SK-N-SH treated with all-trans-retinoic acid at 6 μM for 48 hours (cell line): Measurements from ENCODE around the gene ALDH3B2.
"Not testable (repeated sequence)": the region's sequence is repeated elsewhere in the genome, so short reads cannot be mapped to it uniquely, and the experiment has no call there.

ENCODE experiments used
- ATAC-seq: fragments of 200-7000 bp; cut with Tn5 transposase; 3 replicates; pipeline ENCODE4 v1.9.1; 2020; ENCODE audit warnings: mild to moderate bottlenecking, moderate library complexity
- ARNTL ChIP-seq: fragments of 450-650 bp; formaldehyde crosslinking; IDR thresholded peaks from 2 replicates; pipeline ENCODE4 v1.5.0; 2020; ENCODE audit warnings: low read depth, mild to moderate bottlenecking, moderate library complexity, borderline replicate concordance
- CSDC2 ChIP-seq: fragments of 250-450 bp; sonication (Bioruptor Pico); IDR thresholded peaks from 2 replicates; pipeline ENCODE4 v1.5.0; 2020; ENCODE audit warnings: mild to moderate bottlenecking, moderate library complexity
- GLIS3 ChIP-seq: fragments of 250-450 bp; sonication (Bioruptor Pico); IDR thresholded peaks from 2 replicates; pipeline ENCODE4 v1.5.0; 2020; ENCODE audit warnings: mild to moderate bottlenecking, moderate library complexity
- ISL1 ChIP-seq: fragments of 250-450 bp; sonication (Bioruptor Pico); IDR thresholded peaks from 2 replicates; pipeline ENCODE4 v2.1.2; 2022; ENCODE audit warnings: mild to moderate bottlenecking, moderate library complexity
- OSR1 ChIP-seq: fragments of 250-450 bp; sonication (Bioruptor Pico); IDR thresholded peaks from 2 replicates; pipeline ENCODE4 v1.8.0; 2022; ENCODE audit warnings: moderate library complexity, mild to moderate bottlenecking, inconsistent platforms
- PATZ1 ChIP-seq: fragments of 250-450 bp; sonication (Bioruptor Pico); IDR thresholded peaks from 2 replicates; pipeline ENCODE4 v1.8.0; 2020; ENCODE audit warnings: mild to moderate bottlenecking, moderate library complexity, borderline replicate concordance
- POU6F1 ChIP-seq: fragments of 250-450 bp; sonication (Bioruptor Pico); IDR thresholded peaks from 2 replicates; pipeline ENCODE4 v1.8.0; 2021; ENCODE audit warnings: low read depth, mild to moderate bottlenecking, moderate library complexity, borderline replicate concordance
- RARB ChIP-seq: fragments of 250-450 bp; sonication (Bioruptor Pico); IDR thresholded peaks from 2 replicates; pipeline ENCODE4 v1.8.0; 2021; ENCODE audit warnings: mild to moderate bottlenecking, moderate library complexity
- SNAI2 ChIP-seq: fragments of 250-450 bp; sonication (Bioruptor Pico); IDR thresholded peaks from 2 replicates; pipeline ENCODE4 v1.5.0; 2020; ENCODE audit warnings: mild to moderate bottlenecking, moderate library complexity
- TCF4 ChIP-seq: fragments of 250-450 bp; sonication (Bioruptor Pico); IDR thresholded peaks from 2 replicates; pipeline ENCODE4 v1.8.0; 2021; ENCODE audit warnings: mild to moderate bottlenecking, moderate library complexity, borderline replicate concordance
- TOX ChIP-seq: fragments of 250-450 bp; sonication (Bioruptor Pico); IDR thresholded peaks from 2 replicates; pipeline ENCODE4 v1.8.0; 2021; ENCODE audit warnings: mild to moderate bottlenecking, moderate library complexity, borderline replicate concordance
- TSHZ2 ChIP-seq: fragments of 250-450 bp; sonication (Bioruptor Pico); IDR thresholded peaks from 2 replicates; pipeline ENCODE4 v1.5.0; 2020; ENCODE audit warnings: mild to moderate bottlenecking, moderate library complexity
- ZC3H10 ChIP-seq: fragments of 250-450 bp; sonication (Bioruptor Pico); IDR thresholded peaks from 2 replicates; pipeline ENCODE4 v1.5.1; 2021; ENCODE audit warnings: mild to moderate bottlenecking, moderate library complexity
- ZFP3 ChIP-seq: fragments of 250-450 bp; sonication (Bioruptor Pico); IDR thresholded peaks from 2 replicates; pipeline ENCODE4 v1.5.0; 2020; ENCODE audit warnings: mild to moderate bottlenecking, moderate library complexity
- ZFP30 ChIP-seq: fragments of 450-650 bp; formaldehyde crosslinking; IDR thresholded peaks from 2 replicates; pipeline ENCODE4 v1.5.0; 2022; ENCODE audit warnings: mild to moderate bottlenecking, moderate library complexity
- ZNF565 ChIP-seq: fragments of 450-650 bp; formaldehyde crosslinking; conservative IDR thresholded peaks from 2 replicates; pipeline ENCODE4 v1.5.0; 2020; ENCODE audit warnings: low read depth, mild to moderate bottlenecking, moderate library complexity
- ZNF70 ChIP-seq: fragments of 450-650 bp; formaldehyde crosslinking; IDR thresholded peaks from 2 replicates; pipeline ENCODE4 v1.5.0; 2020; ENCODE audit warnings: mild to moderate bottlenecking, moderate library complexity

The ALDH3B2 gene

GRCh38 chr11:67691149-67691548 is 16.7 kb upstream of the ALDH3B2 start:
- ATAC-seq = no peak
- no peak for TF ChIP-seq ARNTL (CRISPR knock-in tag)
- no peak for TF ChIP-seq TCF4 (CRISPR knock-in tag)
- TF ChIP-seq ZC3H10 (CRISPR knock-in tag) = no peak
- TF ChIP-seq POU6F1 (CRISPR knock-in tag) = no peak
- TF ChIP-seq OSR1 (CRISPR knock-in tag) = no peak
- TF ChIP-seq TSHZ2 = no peak
- TF ChIP-seq, all 23 proteins: peak for 0

- no peak for ATAC-seq
- TF ChIP-seq TSHZ2 = no peak
- no peak for TF ChIP-seq GLIS3 (CRISPR knock-in tag)
- TF ChIP-seq ZC3H10 (CRISPR knock-in tag) = no peak
- no peak for TF ChIP-seq ZNF565 (CRISPR knock-in tag)
Measured at GRCh38 chr11:67689178-67689577, 14.8 kb upstream of the ALDH3B2 start.

DNA sequence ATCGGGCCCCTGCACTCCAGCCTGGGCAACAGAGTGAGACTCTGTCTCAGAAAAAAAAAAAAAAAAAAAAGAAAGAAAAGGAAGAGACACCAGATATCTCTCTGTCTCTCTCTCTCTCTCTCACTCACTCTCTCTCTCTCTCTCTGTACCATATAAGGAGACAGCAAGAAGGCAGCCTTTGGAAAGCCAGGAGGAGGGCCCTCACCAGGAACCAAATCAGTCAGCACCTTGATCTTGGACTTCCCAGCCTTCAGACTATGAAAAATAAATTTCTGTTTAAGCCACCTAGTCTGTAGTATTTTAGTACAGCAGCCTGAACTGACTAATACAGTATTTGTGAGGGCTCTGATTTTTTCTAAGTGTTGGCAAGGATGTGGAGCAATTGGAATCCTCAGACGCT is 13.6 kb upstream of the ALDH3B2 start:
- no peak for ATAC-seq
- no peak for TF ChIP-seq OSR1 (CRISPR knock-in tag)
- TF ChIP-seq, all 23 proteins: peak for 0

DNA sequence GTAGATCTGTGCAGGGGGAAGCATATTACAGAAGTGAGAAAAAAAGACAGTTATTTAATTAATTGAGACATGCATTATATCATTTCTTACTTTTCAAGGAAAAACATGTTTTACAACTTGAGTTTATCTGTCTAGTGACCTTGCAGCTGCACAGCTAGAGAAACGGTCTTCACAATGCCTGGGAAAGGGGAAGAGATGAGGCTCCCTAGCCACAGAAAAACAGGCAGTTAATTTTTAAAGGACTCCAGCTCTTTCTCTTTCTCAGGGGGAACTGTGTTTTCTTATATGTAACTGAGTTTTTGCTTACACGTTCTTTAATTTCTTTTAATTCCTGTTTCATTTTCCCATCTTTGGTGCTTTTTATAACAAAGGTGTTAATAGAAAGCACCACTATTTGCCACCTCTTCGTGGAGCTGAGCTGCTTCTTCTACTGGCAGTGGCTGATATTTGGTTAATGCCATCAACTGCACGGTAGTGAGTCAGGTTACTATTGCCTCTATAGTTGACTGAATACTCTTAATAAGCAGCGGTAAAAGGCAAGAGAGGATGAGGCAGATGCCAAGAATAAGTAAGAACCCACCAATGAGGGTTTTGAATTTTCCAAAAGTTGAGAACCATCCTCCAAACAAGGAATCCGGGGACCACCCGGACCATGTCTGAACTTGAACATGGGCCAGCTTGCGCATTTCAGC is 11.4 kb upstream of the ALDH3B2 start:
- not testable (repeated sequence) for ATAC-seq

DNA sequence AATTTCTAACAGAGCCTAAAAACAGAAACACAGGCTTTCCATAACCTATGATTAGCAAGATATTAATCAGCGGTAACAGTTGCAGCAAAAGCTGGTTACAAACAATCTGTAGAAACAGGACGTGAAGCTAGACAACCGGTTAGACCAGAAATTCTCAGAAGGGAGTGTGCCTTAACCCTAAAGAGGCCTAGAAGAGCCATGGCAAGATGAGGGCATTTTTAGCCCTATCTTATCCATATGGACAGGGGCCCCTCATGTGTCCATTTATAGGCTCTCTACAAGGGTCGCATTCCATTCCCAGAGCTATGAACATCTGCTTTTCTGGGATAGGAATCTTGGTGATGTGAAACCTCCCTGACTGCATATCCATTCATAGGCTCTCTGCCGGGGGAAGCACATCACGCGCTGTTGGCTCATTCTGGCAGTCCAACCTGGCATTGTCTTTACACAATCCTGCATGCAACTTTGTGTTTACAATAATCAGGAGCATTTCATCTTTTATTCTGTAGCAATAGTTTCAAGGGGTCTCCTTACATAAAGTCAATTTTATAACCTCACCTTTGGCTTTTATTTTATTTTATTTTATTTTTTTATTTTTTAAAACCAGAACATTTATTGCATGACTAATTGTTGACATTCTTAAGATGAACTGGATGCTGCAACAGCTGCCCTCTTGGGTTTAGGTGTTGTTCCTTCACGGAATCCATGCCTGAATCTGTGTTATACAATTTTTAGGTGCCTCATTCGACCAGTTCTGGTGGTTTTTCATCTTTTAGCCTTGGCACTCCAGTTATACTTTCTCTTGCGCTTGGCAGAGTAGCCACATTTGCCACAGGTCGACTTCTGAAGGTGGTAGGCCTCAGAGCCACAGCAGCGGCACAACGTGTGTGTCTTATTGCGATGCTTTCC is 8.0 kb upstream of the ALDH3B2 start:
- not testable (repeated sequence) for ATAC-seq

GRCh38 chr11:67680696-67681470 is 6.5 kb upstream of the ALDH3B2 start:
- no peak for ATAC-seq
- TF ChIP-seq RARB (CRISPR knock-in tag) (no peak), TCF4 (CRISPR knock-in tag) (no peak), TSHZ2 (no peak), CSDC2 (CRISPR knock-in tag) (no peak), ZFP3 (no peak), SNAI2 (CRISPR knock-in tag) (no peak), ZNF565 (CRISPR knock-in tag) (no peak), ZNF70 (CRISPR knock-in tag) (no peak), TOX (no peak), ISL1 (CRISPR knock-in tag) (no peak), GLIS3 (CRISPR knock-in tag) (no peak), ZFP30 (CRISPR knock-in tag) (no peak), PATZ1 (CRISPR knock-in tag) (no peak)
